Measurements from ENCODE around the gene PFKL.

Gene PFKL

DNA sequence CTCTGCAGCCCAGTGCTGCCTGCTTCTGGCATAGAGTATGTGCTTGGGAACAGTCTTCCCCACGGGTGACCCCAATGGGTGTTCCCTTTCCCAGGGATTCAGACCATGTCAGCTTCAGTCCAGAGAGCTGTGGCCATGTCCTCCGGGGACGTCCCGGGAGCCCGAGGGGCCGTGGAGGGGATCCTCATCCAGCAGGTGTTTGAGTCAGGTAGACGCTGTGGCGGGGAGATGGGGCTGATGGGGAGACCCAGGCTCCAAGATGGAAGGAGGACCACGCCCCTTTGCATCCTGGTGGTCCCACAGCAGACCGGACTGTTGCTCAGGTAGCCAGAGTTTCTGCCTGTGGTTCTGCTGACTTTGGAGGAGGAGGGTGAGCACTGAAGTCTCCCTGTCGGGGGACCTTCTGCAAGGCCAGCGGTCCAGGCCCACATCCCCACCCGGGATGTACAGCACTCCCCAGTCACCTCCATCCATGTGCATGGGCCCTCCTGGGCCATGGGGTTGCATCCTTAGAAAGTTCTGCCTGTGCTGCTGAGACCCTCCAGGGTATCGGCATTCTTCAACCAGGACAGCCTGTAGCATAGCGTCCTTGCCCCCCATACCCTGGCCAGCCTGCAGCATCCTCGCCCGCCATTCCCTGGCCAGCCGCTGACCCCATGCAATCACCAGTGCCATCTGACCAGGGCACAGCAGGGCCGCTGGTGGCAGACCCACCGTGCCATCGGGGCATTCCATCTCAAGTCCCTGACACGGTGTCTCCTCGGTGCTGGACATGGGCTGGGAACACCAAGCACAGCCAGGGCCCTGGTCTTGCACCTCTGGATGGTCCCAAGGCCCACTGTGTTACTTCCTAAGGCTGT is 11.4 kb upstream of the PFKL start:
- TF ChIP-seq FOXP2 (optimal IDR thresholded peaks at IDR 0.05; ENCODE audit: borderline replicate concordance, extremely low read depth, extremely low read length, insufficient read depth) (no peak), TAF1 (IDR thresholded peaks at IDR 0.05; ENCODE audit: borderline replicate concordance, insufficient read depth, low read length) (no peak), POLR2AphosphoS5 (IDR thresholded peaks at IDR 0.05; ENCODE audit: low read depth, low read length) (no peak), SIN3A (IDR thresholded peaks at IDR 0.05; ENCODE audit: borderline replicate concordance, insufficient read depth, low read length) (no peak)
- TF ChIP-seq, protein P1, sequence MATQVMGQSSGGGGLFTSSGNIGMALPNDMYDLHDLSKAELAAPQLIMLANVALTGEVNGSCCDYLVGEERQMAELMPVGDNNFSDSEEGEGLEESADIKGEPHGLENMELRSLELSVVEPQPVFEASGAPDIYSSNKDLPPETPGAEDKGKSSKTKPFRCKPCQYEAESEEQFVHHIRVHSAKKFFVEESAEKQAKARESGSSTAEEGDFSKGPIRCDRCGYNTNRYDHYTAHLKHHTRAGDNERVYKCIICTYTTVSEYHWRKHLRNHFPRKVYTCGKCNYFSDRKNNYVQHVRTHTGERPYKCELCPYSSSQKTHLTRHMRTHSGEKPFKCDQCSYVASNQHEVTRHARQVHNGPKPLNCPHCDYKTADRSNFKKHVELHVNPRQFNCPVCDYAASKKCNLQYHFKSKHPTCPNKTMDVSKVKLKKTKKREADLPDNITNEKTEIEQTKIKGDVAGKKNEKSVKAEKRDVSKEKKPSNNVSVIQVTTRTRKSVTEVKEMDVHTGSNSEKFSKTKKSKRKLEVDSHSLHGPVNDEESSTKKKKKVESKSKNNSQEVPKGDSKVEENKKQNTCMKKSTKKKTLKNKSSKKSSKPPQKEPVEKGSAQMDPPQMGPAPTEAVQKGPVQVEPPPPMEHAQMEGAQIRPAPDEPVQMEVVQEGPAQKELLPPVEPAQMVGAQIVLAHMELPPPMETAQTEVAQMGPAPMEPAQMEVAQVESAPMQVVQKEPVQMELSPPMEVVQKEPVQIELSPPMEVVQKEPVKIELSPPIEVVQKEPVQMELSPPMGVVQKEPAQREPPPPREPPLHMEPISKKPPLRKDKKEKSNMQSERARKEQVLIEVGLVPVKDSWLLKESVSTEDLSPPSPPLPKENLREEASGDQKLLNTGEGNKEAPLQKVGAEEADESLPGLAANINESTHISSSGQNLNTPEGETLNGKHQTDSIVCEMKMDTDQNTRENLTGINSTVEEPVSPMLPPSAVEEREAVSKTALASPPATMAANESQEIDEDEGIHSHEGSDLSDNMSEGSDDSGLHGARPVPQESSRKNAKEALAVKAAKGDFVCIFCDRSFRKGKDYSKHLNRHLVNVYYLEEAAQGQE (IDR thresholded peaks at IDR 0.05; ENCODE audit: insufficient read depth in 1 of 2, low read depth in 2 of 2, low read length in 2 of 2), result no peak

DNA sequence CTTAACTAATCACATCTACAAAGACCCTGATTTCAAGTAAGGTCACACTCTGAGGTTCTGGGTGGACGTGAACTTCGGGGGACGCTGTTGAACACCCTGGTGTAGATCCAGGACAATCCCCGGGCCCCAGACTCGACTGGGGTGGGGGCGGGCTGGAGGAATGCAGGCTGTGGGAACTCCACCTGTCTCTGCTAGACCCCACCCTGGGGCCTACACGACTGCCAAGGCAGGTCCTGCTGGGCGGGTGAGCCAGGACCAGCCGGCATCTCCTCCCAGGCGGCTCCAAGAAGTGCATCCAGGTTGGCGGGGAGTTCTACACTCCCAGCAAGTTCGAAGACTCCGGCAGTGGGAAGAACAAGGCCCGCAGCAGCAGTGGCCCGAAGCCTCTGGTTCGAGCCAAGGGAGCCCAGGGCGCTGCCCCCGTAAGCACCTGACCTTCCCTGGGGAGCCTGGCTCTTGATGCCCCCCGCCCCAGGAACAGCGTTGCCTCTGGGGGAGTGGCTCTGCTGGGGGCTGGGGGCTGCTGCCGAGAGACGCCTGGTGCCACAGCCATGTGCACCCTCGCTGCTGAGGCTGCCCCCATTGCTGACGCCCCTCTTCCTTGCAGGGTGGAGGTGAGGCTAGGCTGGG is 10.4 kb upstream of the PFKL start:
- TF ChIP-seq FOXP2 (optimal IDR thresholded peaks at IDR 0.05; ENCODE audit: borderline replicate concordance, extremely low read depth, extremely low read length, insufficient read depth), result no peak
- TF ChIP-seq, protein P1 (IDR thresholded peaks at IDR 0.05; ENCODE audit: insufficient read depth in 1 of 2, low read depth in 2 of 2, low read length in 2 of 2), result no peak
- no peak for TF ChIP-seq POLR2AphosphoS5 (IDR thresholded peaks at IDR 0.05; ENCODE audit: low read depth, low read length)
- TF ChIP-seq TAF1 (IDR thresholded peaks at IDR 0.05; ENCODE audit: borderline replicate concordance, insufficient read depth, low read length), result no peak
- TF ChIP-seq SIN3A (IDR thresholded peaks at IDR 0.05; ENCODE audit: borderline replicate concordance, insufficient read depth, low read length), result no peak

DNA sequence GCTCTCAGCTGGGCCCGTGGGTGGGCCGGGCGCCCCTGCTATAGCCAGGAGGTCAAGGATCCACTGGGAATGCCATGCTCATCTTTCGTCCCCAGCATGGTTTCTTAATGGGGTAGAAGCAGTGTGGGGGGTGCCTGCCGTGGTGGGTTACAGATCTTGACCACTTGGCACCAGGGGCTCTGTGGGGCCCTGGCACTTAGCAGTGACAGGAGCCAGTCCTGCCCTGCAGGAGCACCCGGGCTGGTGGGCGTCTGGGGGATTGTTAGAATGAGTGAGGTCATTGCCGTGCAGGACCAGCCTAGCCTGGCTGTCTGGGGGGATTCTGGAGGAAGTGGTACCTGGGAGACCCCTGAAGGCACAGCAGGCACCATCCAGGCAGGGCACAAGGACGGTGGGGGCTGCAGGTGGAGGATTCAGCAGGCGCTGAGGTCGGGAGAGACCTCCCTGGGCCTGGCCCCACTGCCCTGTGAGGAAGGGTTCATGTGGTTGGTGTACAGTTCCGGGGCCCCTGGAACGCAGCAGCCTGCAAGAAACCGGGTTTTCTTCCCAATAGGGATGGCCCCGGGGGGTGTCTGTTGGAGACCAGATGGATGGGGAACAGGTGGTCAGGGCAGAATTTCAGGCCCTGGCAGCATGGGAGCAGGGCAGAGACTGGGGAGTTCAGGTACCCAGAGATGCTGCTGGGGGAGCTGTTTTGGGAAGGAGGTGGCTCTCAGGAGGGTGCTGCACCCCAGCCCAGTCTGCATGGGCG is 9.4 kb upstream of the PFKL start:
- TF ChIP-seq, protein P1 (IDR thresholded peaks at IDR 0.05; ENCODE audit: insufficient read depth in 1 of 2, low read depth in 2 of 2, low read length in 2 of 2), result no peak
- TF ChIP-seq TAF1 (IDR thresholded peaks at IDR 0.05; ENCODE audit: borderline replicate concordance, insufficient read depth, low read length) (no peak), POLR2AphosphoS5 (IDR thresholded peaks at IDR 0.05; ENCODE audit: low read depth, low read length) (no peak), SIN3A (IDR thresholded peaks at IDR 0.05; ENCODE audit: borderline replicate concordance, insufficient read depth, low read length) (no peak), FOXP2 (optimal IDR thresholded peaks at IDR 0.05; ENCODE audit: borderline replicate concordance, extremely low read depth, extremely low read length, insufficient read depth) (no peak)

DNA sequence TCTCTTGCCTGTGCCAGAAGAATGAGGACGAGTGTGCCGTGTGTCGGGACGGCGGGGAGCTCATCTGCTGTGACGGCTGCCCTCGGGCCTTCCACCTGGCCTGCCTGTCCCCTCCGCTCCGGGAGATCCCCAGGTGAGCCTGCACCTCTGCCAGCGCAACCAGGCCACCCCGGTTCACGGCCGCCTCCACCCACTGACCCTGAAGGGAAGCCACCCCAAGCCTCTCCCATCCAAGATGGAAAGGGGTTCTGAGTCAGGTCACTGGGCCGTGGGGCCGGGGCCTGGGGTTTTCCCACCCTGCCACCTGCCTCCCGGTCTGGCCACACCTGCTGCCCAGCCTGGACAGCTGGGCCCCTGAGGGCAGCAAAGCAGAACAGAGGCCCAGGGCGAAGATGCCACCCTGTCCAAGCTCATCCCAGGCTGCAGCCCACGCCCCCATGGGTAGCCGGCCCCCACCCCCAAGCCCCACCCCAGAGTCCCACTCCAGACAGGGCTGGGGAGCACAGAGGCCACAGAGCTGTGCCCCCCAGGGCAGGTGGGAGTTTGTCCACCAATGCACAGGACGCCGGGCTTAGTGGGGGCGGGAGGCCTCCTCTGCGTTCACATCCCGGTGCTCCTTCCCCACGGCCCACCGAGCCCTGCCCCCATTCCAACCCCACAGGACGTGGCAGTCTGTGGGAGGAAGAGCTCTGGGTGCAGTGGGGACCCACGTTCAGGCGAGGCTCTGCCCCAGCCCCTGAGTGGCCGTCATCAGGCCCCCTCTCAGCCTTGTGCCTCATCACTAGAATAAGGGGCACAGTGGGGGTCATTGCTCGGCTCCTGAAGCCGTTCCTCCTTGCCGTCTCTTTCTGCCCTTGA is 8.5 kb upstream of the PFKL start:
- no peak for TF ChIP-seq TAF1 (IDR thresholded peaks at IDR 0.05; ENCODE audit: borderline replicate concordance, insufficient read depth, low read length)
- TF ChIP-seq, protein P1 (IDR thresholded peaks at IDR 0.05; ENCODE audit: insufficient read depth in 1 of 2, low read depth in 2 of 2, low read length in 2 of 2), result no peak
- TF ChIP-seq FOXP2 (optimal IDR thresholded peaks at IDR 0.05; ENCODE audit: borderline replicate concordance, extremely low read depth, extremely low read length, insufficient read depth), result no peak
- no peak for TF ChIP-seq POLR2AphosphoS5 (IDR thresholded peaks at IDR 0.05; ENCODE audit: low read depth, low read length)
- TF ChIP-seq SIN3A (IDR thresholded peaks at IDR 0.05; ENCODE audit: borderline replicate concordance, insufficient read depth, low read length), result no peak
